Femur (tissue), 1 donor: ENCODE results near the gene MUC5B.
"Not testable (repeated sequence)": the region's sequence is repeated elsewhere in the genome, so short reads cannot be mapped to it uniquely, and the experiment has no call there.

Source experiments
- DNase-seq: peaks from one replicate; pipeline ENCODE4 v3.0.0-alpha.2; 2017

The MUC5B gene

DNA sequence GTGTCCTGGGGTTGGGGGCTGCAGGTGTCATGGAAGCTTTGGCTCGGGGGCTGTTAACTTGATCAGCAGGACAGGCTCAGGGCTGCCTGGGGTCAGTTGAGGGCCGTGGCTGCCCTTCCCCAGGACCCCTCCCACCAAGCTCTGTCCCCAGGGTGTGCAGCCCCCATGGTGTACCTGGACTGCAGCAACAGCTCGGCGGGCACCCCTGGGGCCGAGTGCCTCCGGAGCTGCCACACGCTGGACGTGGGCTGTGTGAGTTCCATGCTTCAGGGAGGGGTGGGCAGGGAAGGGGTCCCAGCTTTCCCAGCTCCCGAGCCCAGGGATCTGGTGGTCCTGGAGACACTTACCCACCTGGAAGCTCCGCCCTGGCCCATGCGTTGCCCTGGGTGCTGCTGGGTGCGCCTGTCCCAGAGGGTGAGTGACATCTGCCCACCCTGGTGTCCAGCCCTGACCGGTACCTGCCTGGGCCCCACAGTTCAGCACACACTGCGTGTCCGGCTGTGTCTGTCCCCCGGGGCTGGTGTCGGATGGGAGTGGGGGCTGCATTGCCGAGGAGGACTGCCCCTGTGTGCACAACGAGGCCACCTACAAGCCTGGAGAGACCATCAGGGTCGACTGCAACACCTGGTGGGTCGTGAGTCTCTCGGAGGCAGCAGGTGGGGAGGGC, 11.3 kb downstream of the MUC5B start:
- no peak for DNase-seq

DNA sequence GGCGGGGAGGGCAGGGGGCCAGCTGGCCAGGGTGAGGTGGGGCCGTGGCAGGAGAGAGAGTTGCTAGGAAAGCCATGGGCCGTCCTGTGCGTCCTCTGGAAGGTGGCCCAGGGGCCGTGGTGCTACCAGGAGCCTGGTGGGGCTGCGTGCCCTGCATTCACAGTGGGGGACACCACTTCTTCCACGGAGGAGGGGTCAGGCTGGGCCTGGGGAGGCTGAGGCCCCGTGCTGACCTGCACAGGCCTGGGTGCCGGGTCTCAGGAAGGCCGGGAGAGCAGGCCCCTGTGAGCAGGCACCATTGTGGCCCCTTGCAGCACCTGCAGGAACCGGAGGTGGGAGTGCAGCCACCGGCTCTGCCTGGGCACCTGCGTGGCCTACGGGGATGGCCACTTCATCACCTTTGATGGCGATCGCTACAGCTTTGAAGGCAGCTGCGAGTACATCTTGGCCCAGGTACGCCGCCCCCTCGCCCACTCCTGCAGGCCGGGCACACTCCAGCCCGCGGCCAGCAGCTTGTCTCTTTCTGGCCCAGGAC, 12.0 kb downstream of the MUC5B start:
- peak; percentile 10 for DNase-seq

DNA sequence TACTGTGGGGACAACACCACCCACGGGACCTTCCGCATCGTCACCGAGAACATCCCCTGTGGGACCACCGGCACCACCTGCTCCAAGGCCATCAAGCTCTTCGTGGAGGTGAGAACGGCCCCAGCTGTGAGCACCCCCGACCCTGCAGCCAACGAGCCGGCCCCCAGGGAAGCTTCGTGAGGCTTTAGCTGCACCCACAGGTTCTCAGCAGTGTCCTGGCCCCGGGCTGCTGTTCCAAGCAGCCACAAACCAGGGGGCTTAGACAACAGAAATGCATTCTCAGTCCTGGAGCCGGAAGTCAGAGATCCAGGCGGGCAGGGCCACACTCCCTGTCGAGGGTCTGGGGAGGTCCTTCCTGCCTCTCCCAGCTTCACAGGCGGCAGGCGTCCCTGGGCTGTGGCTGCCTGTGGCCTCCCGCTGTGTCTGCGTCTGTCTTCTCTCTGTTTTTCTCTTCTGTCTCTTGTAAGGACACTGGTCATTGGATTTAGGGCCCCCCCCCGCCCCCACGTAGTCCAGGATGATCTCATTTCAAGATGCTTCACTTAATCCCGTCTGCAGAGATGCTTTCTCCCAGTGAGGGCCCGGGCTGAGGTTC, 12.5 kb downstream of the MUC5B start:
- peak; percentile 19 for DNase-seq

DNA sequence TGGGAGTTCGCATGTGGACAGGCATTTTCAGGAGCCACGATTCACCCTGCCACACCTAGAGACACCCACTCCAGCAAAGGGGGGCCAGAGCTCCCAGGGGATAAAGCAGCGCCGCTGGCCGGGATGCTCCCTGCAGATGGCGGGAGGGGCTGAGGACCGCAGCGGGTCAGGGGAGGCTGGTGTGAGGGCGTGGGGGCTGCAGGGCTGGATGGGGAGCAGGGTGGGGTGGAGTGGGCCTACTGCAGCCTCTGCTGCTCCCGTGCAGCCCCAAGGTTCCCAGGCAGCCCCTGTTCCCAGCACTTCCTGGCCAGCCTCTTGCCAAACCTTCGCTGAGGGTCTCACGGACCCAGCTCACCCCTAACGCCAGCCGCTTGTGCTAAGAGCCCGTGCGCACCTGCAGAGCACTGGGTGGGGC, 13.0 kb downstream of the MUC5B start:
- peak; percentile 11 for DNase-seq

DNA sequence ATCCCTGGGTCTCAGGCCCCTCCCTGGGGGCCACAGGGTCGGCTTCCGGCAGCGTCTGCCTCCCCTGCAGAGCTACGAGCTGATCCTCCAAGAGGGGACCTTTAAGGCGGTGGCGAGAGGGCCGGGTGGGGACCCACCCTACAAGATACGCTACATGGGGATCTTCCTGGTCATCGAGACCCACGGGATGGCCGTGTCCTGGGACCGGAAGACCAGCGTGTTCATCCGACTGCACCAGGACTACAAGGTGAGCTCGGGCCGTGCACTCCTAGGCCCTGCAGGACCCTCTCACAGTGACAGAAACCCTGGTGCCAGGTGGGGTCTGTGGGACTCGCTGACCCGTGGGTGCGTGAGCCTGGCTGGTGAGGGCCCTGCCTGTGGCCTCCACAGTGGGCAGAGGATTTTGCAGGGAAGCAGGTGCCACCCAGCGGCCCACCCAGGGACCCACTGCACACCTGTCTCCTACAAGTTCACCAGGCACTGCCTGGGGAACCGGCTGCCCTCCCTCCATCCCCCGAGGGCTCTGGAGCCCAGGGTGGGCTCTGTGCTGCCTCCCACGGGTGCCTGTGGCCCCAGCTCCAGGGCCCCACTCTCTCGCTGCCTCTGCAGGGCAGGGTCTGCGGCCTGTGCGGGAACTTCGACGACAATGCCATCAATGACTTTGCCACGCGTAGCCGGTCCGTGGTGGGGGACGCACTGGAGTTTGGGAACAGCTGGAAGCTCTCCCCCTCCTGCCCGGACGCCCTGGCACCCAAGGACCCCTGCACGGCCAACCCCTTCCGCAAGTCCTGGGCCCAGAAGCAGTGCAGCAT, 13.7 kb downstream of the MUC5B start:
- peak; percentile 9 for DNase-seq

DNA sequence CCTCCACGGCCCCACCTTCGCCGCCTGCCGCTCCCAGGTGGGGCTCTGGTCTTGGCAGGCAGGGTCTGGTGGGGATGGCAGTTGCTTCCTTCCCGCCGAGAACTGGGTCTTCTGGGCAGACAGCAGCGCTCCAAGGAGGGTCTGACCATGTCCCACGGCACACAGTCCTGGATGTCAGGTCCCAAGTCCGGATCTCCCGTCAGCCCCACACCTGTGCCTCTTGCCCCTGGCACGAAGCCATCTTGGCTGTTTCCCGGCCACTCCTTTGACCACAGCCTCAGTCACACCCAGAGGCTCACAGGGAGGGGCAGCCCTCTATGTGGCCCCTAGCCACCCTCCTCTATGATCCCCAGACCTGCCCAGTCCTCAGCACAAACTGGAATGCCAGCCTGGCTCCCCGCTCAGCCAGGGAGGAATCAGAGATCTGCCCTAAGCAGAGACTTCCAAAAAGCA, 14.3 kb downstream of the MUC5B start:
- no peak for DNase-seq

DNA sequence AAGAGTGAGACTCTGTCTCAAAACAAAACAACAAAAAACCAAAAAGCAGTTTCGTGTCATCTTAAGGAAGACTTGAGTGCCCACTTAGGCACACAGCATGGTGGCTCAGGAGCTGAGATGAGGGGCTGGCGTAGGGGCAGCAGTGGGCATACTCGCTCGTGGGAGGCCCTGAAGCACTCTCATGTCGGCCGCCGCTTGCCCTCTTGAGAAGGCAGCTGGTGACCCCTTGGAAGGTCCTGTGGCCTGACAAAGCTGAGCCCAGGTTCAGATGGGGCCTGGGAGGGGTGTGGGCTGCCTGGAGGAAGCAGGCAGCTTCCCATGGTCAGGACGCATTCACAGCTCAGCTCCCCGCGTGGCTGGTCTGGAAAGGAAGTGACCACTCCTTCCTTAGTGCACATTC, 15.0 kb downstream of the MUC5B start:
- DNase-seq: no peak

DNA sequence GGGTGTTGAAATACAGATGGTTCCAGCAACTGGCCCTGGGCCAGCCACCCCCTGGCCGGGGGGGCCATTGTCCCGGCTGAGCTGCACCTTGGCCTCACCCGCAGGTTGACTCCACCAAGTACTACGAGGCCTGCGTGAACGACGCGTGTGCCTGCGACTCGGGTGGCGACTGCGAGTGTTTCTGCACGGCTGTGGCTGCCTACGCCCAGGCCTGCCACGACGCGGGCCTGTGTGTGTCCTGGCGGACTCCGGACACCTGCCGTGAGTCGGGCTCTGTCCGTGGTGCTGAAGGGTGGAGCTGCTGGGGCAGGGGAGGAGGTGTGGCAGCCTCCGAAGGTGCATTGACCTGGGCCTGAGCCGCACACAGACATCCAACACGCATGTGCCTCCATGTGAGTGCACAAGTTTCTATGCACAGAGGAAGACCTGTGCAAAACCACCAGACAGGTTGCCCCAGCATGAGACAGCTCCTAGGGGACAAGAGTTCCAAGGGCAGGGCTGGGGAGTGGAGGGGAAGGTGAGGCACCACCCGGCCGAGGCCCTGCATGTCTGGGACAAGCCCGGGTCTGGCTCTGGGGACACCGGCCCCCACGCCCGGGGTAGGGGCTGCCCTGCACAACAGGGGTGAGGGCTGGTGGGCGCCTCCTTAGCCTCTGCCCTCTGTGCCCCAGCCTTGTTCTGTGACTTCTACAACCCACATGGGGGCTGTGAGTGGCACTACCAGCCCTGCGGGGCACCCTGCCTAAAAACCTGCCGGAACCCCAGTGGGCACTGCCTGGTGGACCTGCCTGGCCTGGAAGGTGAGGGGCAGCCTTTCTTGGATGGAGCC, 16.1 kb downstream of the MUC5B start:
- DNase-seq: no peak

DNA sequence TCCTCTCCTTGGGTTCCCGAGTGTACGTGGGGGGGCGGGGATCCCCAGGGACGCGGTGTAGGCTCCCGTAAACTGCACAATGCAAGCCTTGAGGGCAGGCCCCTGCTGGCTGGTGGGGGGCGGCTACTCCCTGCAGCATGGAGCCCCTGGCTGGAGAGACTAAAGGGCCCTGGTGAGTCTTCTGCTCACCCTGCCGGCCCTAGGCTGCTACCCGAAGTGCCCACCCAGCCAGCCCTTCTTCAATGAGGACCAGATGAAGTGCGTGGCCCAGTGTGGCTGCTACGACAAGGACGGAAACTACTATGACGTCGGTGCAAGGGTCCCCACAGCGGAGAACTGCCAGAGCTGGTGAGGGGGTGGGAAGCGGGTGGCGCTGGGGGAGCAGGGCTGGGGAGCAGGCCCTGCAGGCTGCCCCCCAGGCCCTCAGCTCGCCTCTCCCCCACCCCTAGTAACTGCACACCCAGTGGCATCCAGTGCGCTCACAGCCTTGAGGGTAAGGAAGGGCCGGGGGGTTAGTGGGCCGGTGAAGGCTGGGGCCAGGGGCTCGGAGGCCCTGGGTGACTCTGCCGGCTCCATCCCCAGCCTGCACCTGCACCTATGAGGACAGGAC, 16.8 kb downstream of the MUC5B start:
- no peak for DNase-seq

DNA sequence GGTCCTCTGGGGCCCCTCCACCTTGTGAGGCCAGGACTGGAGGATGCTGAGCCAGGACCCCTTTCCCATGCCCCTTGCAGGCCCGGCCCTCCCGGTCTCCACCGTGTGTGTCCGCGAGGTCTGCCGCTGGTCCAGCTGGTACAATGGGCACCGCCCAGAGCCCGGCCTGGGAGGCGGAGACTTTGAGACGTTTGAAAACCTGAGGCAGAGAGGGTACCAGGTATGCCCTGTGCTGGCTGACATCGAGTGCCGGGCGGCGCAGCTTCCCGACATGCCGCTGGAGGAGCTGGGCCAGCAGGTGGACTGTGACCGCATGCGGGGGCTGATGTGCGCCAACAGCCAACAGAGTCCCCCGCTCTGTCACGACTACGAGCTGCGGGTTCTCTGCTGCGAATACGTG, 17.9 kb downstream of the MUC5B start:
- no peak for DNase-seq

DNA sequence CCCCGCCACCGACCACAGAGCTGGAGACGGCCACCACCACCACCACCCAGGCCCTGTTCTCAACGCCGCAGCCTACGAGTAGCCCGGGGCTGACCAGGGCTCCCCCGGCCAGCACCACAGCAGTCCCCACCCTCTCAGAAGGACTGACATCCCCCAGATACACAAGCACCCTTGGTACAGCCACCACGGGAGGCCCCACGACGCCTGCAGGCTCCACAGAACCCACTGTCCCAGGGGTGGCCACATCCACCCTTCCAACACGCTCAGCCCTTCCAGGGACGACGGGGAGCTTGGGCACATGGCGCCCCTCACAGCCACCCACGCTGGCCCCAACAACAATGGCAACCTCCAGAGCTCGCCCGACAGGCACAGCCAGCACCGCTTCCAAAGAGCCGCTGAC, 18.8 kb downstream of the MUC5B start:
- DNase-seq: no peak

DNA sequence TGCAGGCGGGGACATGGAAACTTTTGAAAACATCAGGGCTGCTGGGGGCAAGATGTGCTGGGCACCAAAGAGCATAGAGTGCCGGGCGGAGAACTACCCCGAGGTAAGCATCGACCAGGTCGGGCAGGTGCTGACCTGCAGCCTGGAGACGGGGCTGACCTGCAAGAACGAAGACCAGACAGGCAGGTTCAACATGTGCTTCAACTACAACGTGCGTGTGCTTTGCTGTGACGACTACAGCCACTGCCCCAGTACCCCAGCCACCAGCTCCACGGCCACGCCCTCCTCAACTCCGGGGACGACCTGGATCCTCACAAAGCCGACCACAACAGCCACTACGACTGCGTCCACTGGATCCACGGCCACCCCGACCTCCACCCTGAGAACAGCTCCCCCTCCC, 19.4 kb downstream of the MUC5B start:
- DNase-seq: no peak

DNA sequence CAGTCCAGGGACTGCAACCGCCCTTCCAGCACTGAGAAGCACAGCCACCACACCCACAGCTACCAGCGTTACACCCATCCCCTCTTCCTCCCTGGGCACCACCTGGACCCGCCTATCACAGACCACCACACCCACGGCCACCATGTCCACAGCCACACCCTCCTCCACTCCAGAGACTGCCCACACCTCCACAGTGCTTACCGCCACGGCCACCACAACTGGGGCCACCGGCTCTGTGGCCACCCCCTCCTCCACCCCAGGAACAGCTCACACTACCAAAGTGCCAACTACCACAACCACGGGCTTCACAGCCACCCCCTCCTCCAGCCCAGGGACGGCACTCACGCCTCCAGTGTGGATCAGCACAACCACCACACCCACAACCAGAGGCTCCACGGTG, 19.9 kb downstream of the MUC5B start:
- DNase-seq: not testable (repeated sequence)

DNA sequence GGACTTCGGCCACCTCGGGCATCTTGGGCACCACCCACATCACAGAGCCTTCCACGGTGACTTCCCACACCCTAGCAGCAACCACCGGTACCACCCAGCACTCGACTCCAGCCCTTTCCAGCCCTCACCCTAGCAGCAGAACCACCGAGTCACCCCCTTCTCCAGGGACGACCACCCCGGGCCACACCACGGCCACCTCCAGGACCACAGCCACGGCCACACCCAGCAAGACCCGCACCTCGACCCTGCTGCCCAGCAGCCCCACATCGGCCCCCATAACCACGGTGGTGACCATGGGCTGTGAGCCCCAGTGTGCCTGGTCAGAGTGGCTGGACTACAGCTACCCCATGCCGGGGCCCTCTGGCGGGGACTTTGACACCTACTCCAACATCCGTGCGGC, 20.7 kb downstream of the MUC5B start:
- DNase-seq: not testable (repeated sequence)

DNA sequence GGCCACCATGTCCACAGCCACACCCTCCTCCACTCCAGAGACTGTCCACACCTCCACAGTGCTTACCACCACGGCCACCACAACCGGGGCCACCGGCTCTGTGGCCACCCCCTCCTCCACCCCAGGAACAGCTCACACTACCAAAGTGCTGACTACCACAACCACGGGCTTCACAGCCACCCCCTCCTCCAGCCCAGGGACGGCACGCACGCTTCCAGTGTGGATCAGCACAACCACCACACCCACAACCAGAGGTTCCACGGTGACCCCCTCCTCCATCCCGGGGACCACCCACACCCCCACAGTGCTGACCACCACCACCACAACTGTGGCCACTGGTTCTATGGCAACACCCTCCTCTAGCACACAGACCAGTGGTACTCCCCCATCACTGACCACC, 21.7 kb downstream of the MUC5B start:
- DNase-seq: not testable (repeated sequence)

DNA sequence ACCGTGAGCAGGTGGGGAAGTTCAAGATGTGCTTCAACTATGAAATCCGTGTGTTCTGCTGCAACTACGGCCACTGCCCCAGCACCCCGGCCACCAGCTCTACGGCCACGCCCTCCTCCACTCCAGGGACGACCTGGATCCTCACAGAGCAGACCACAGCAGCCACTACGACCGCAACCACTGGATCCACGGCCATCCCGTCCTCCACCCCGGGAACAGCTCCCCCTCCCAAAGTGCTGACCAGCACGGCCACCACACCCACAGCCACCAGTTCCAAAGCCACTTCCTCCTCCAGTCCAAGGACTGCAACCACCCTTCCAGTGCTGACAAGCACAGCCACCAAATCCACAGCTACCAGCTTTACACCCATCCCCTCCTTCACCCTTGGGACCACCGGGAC, 22.9 kb downstream of the MUC5B start:
- DNase-seq: not testable (repeated sequence)

DNA sequence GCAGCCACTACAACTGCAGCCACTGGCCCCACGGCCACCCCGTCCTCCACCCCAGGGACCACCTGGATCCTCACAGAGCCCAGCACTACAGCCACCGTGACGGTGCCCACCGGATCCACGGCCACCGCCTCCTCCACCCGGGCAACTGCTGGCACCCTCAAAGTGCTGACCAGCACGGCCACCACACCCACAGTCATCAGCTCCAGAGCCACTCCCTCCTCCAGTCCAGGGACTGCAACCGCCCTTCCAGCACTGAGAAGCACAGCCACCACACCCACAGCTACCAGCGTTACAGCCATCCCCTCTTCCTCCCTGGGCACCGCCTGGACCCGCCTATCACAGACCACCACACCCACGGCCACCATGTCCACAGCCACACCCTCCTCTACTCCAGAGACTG, 23.4 kb downstream of the MUC5B start:
- not testable (repeated sequence) for DNase-seq

DNA sequence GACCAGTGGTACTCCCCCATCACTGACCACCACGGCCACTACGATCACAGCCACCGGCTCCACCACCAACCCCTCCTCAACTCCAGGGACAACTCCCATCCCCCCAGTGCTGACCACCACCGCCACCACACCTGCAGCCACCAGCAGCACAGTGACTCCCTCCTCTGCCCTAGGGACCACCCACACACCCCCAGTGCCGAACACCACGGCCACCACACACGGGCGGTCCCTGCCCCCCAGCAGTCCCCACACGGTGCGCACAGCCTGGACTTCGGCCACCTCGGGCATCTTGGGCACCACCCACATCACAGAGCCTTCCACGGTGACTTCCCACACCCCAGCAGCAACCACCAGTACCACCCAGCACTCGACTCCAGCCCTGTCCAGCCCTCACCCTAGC, 24.2 kb downstream of the MUC5B start:
- not testable (repeated sequence) for DNase-seq

DNA sequence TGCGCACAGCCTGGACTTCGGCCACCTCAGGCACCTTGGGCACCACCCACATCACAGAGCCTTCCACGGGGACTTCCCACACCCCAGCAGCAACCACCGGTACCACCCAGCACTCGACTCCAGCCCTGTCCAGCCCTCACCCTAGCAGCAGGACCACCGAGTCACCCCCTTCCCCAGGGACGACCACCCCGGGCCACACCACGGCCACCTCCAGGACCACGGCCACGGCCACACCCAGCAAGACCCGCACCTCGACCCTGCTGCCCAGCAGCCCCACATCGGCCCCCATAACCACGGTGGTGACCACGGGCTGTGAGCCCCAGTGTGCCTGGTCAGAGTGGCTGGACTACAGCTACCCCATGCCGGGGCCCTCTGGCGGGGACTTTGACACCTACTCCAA, 26.1 kb downstream of the MUC5B start:
- not testable (repeated sequence) for DNase-seq

DNA sequence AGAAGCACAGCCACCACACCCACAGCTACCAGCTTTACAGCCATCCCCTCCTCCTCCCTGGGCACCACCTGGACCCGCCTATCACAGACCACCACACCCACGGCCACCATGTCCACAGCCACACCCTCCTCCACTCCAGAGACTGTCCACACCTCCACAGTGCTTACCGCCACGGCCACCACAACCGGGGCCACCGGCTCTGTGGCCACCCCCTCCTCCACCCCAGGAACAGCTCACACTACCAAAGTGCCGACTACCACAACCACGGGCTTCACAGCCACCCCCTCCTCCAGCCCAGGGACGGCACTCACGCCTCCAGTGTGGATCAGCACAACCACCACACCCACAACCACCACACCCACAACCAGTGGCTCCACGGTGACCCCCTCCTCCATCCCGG, 27.5 kb downstream of the MUC5B start:
- not testable (repeated sequence) for DNase-seq

DNA sequence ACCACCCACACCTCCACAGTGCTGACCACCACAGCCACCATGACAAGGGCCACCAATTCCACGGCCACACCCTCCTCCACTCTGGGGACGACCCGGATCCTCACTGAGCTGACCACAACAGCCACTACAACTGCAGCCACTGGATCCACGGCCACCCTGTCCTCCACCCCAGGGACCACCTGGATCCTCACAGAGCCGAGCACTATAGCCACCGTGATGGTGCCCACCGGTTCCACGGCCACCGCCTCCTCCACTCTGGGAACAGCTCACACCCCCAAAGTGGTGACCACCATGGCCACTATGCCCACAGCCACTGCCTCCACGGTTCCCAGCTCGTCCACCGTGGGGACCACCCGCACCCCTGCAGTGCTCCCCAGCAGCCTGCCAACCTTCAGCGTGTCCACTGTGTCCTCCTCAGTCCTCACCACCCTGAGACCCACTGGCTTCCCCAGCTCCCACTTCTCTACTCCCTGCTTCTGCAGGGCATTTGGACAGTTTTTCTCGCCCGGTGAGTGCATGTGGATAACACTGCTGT, 28.4 kb downstream of the MUC5B start:
- no peak for DNase-seq
